CD4-positive, alpha-beta T cell (primary cell): Measurements from ENCODE around the gene SLC1A2. TPM values are rescaled to one million over a fixed set of nuclear protein-coding genes. Genes with fewer than 3 reads are reported as not detected.

ENCODE experiments used
- ATAC-seq: fragments of 200-7000 bp; cut with Tn5 transposase; one replicate; pipeline ENCODE4 v1.10.0; 2022; ENCODE audit warnings: mild to moderate bottlenecking; ENCODE audit not compliant: poor library complexity
- CTCF ChIA-PET: fragments of 350-600 bp; sonication (Branson Sonifier 250); formaldehyde crosslinking; loops from one replicate; lab custom pipeline; 2021; ENCODE audit warnings: antibody characterized with exemption, inconsistent platforms; lab: Charles Lee
- POLR2A ChIA-PET: fragments of 350-600 bp; sonication (Branson Sonifier 250); formaldehyde crosslinking; loops from one replicate; lab custom pipeline; 2021; ENCODE audit warnings: antibody characterized with exemption, inconsistent platforms; lab: Charles Lee
- DNase-seq, 14 experiments: peaks; one replicate each; pipeline ENCODE4 v3.0.0-alpha.2; 2013 to 2020; ENCODE audit warnings: mixed read lengths in 2 of 14
- H3K27ac ChIP-seq, 2 donors: one replicate each; pipeline versions ENCODE4 v1.5.1 to v1.7.0; 2013; ENCODE audit warnings: low read length in 2 of 2, low read depth in 1 of 2, mild to moderate bottlenecking in 1 of 2
- H3K27me3 ChIP-seq, 2 experiments: 1 replicate in 1 of 2; 2 replicates in 1 of 2; pipeline versions ENCODE4 v1.6.1 to v1.7.0; 2013; ENCODE audit warnings: low read length in 2 of 2, control low read depth in 1 of 2, mild to moderate bottlenecking in 1 of 2, moderate library complexity in 1 of 2; ENCODE audit not compliant: insufficient read depth in 2 of 2, control insufficient read depth in 1 of 2
- H3K36me3 ChIP-seq: one replicate; pipeline ENCODE4 v1.6.1; 2013; ENCODE audit warnings: low read length, control low read depth; ENCODE audit not compliant: insufficient read depth
- H3K4me1 ChIP-seq: one replicate; pipeline ENCODE4 v1.6.1; 2013; ENCODE audit warnings: low read length, control low read depth; ENCODE audit not compliant: insufficient read depth
- H3K4me3 ChIP-seq: one replicate; pipeline ENCODE4 v1.5.1; 2013; ENCODE audit warnings: mild to moderate bottlenecking, low read length, moderate library complexity
- H3K9me3 ChIP-seq, 2 experiments: 1 replicate in 1 of 2; 2 replicates in 1 of 2; pipeline versions ENCODE4 v1.6.1 to v1.7.0; 2013; ENCODE audit warnings: low read length in 2 of 2, mild to moderate bottlenecking in 2 of 2, control low read depth in 1 of 2, moderate library complexity in 1 of 2; ENCODE audit not compliant: control insufficient read depth in 1 of 2, insufficient read depth in 1 of 2
- H3K27ac Mint-ChIP-seq: one replicate; pipeline ENCODE4 v1.8.0; 2020; ENCODE audit warnings: mixed read lengths
- H3K27me3 Mint-ChIP-seq: one replicate; pipeline ENCODE4 v1.8.0; 2021; ENCODE audit warnings: mixed read lengths
- H3K36me3 Mint-ChIP-seq: one replicate; pipeline ENCODE4 v1.8.0; 2021; ENCODE audit warnings: low read depth, mixed read lengths
- H3K4me1 Mint-ChIP-seq: one replicate; pipeline ENCODE4 v1.8.0; 2021; ENCODE audit warnings: low read depth, mixed read lengths
- H3K4me3 Mint-ChIP-seq: one replicate; pipeline ENCODE4 v1.8.0; 2020; ENCODE audit warnings: mild to moderate bottlenecking, mixed read lengths
- H3K9me3 Mint-ChIP-seq: one replicate; pipeline ENCODE4 v1.8.0; 2020; ENCODE audit warnings: mixed read lengths
- intact Hi-C, 2 experiments: fragments of 100-400 bp; cut with DNase I in 1 of 2; cut with micrococcal nuclease in 1 of 2; formaldehyde crosslinking; loops; one replicate each; pipeline versions ENCODE4 v1.15.1 to v1.9.0; 2023 to 2025; cut with DNase I, micrococcal nuclease
- total RNA-seq, 174 experiments: library from RNA in 2 of 174; stranded (reverse) in 2 of 174; gene quantifications; one replicate each; pipeline ENCODE4 v1.2.3 and lab custom pipeline; 2021 to 2026
- TF ChIP-seq, protein P1 (sequence below): fragments of 200-600 bp; IDR thresholded peaks from one replicate; pipeline ENCODE4 v1.8.0; 2022; ENCODE audit warnings: antibody characterized with exemption, mild to moderate bottlenecking

SLC1A2 gene
- total RNA-seq, 2 experiments from 2014 or later: not detected

DNA sequence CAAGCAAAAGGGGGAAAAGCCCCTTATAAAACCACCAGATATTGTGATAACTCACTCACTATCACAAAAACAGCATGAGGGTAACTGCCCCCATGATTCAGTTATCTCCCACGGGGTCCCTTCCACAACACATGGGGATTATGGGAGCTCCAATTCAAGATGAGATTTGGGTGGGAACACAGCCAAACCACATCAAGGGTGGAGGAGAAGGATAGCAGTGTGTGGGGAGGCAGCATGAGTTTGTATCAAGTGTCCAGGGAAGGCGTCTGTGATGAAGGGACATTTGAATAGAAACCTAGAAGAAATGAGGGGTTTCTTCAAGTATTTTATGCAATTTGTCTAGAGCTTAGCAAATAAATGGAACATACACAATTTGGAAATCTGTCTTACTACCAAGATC, 98.2 kb downstream of the SLC1A2 start:
- no peaks in the 10 kb centered on the region for H3K36me3 Mint-ChIP-seq
- TF ChIP-seq, protein P1, sequence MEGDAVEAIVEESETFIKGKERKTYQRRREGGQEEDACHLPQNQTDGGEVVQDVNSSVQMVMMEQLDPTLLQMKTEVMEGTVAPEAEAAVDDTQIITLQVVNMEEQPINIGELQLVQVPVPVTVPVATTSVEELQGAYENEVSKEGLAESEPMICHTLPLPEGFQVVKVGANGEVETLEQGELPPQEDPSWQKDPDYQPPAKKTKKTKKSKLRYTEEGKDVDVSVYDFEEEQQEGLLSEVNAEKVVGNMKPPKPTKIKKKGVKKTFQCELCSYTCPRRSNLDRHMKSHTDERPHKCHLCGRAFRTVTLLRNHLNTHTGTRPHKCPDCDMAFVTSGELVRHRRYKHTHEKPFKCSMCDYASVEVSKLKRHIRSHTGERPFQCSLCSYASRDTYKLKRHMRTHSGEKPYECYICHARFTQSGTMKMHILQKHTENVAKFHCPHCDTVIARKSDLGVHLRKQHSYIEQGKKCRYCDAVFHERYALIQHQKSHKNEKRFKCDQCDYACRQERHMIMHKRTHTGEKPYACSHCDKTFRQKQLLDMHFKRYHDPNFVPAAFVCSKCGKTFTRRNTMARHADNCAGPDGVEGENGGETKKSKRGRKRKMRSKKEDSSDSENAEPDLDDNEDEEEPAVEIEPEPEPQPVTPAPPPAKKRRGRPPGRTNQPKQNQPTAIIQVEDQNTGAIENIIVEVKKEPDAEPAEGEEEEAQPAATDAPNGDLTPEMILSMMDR: no peak
- no peak overlapping the region for H3K4me3 Mint-ChIP-seq
- Histone ChIP-seq H3K27me3 (no peaks in the 10 kb centered on the region), H3K4me1 (peaks cover 16% of the 10 kb centered on the region), H3K4me3 (no peak overlapping the region), H3K36me3 (no peaks in the 10 kb centered on the region), H3K9me3 (no peaks in the 10 kb centered on the region), H3K27ac (no peak overlapping the region)
- H3K27ac Mint-ChIP-seq: no peak overlapping the region
- no peaks in the 10 kb centered on the region for H3K27me3 Mint-ChIP-seq
- POLR2A ChIA-PET: no interaction called here
- ATAC-seq: no peak
- H3K9me3 Mint-ChIP-seq: no peaks in the 10 kb centered on the region
- peaks cover 45% of the 10 kb centered on the region for H3K4me1 Mint-ChIP-seq
- CTCF ChIA-PET: no interaction called here
- intact Hi-C loops: no loop called here
- DNase-seq: no peak

DNA sequence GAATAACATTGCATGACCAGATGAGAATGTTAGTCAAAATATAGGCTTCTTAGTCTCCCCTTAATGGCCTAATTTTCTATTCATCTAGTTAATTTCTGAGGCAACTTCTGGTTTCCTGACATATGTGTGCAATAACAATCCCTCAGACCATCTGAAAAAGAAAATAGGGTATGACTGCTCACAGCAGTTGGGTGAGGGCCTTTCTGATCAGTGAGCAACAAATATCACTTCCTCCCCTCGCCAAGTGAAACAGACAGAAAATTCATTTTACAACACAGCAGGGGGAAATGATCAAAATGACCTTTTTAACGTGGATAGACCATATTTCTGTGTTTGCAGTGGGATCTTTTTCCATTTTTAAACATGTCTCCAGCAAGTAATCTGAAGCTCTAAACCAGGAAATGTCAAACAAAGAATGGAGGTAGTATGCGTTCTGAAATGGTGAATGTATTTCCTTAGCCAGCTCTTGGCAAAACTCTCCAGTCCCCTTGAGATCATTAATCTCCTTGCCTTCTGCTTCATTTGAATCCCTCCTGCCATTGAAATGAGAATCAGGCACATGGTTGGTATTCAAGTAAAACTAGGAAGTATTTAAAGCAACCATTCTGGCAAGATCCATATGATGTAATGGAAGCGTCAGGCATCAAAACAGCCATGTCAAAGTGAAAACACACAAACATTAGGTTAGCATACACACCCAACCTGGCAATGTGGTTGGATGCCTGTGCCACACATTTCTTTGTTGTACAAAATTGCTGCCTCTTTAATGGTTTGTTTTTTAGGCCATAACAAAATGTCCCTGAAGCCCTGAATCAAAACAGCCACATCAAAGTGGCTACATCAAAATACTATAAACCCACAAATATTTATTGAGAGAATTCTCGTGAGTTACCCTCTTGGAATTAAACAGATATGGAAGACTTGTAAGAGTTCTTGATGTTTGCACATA, 100.1 kb downstream of the SLC1A2 start:
- Mint-ChIP-seq H3K4me3 (no peak overlapping the region), H3K27me3 (no peaks in the 10 kb centered on the region), H3K9me3 (no peaks in the 10 kb centered on the region), H3K27ac (peak overlapping the region; percentile 13), H3K4me1 (peaks cover 34% of the 10 kb centered on the region), H3K36me3 (no peaks in the 10 kb centered on the region)
- intact Hi-C loops: no loop called here
- Histone ChIP-seq H3K9me3 (no peaks in the 10 kb centered on the region), H3K4me3 (no peak overlapping the region), H3K27ac (no peak overlapping the region), H3K36me3 (no peaks in the 10 kb centered on the region), H3K4me1 (peaks cover 12% of the 10 kb centered on the region), H3K27me3 (no peaks in the 10 kb centered on the region)
- TF ChIP-seq, protein P1: no peak
- DNase-seq (peak in 1 of 14 experiments; percentile 24), ATAC-seq (no peak)
- ChIA-PET CTCF (interaction anchor here (1.0 to 1.9 kb wide), 2 partner anchors 11 to 24 kb away, joined by 3 to 5 read pairs; no protein-coding TSS in a partner anchor), POLR2A (interaction anchor here (0.7 to 2.1 kb wide), 4 partner anchors 11 to 404 kb away, joined by 3 to 9 read pairs (median 4); no protein-coding TSS in a partner anchor)

DNA sequence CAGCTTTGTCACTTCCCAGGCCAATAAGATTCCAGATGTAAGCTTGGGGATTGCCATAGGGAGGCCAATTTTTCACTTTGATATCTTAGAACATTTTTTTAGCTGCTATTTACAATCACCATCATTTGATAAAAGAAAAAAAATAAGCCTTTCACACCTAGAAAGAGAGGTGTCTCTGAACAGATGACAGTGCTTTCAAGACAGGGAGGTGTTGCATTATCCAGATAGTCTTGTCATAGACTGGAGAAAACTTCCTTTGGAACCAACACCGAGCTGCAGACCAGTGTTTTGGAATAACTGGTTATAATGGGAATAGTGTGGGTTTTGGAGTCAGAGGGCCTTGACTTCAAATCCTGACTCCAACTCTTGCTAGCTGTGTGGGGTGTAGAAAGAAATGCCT, 101.0 kb downstream of the SLC1A2 start:
- no peaks in the 10 kb centered on the region for H3K27me3 ChIP-seq
- Mint-ChIP-seq H3K4me1 (peaks cover 34% of the 10 kb centered on the region), H3K4me3 (no peak overlapping the region), H3K27me3 (no peaks in the 10 kb centered on the region), H3K27ac (no peak overlapping the region), H3K9me3 (no peaks in the 10 kb centered on the region), H3K36me3 (no peaks in the 10 kb centered on the region)
- no peak overlapping the region for H3K27ac ChIP-seq
- ChIA-PET POLR2A (interaction anchor here (1.6 kb wide), 1 partner anchor 12 kb away, joined by 5 read pairs; no protein-coding TSS in a partner anchor), CTCF (interaction anchor here (0.7 kb wide), 1 partner anchor 9 kb away, joined by 3 read pairs; no protein-coding TSS in a partner anchor)
- no peak for ATAC-seq
- intact Hi-C loops: no loop called here
- DNase-seq: no peak
- peaks cover 13% of the 10 kb centered on the region for H3K4me1 ChIP-seq
- no peak overlapping the region for H3K4me3 ChIP-seq
- H3K36me3 ChIP-seq: no peaks in the 10 kb centered on the region
- no peaks in the 10 kb centered on the region for H3K9me3 ChIP-seq
- TF ChIP-seq, protein P1: no peak
